ENCODE results near the gene PTPN3.
"Not testable (repeated sequence)": the region's sequence is repeated elsewhere in the genome, so short reads cannot be mapped to it uniquely, and the experiment has no call there.

Gene PTPN3, protein sequence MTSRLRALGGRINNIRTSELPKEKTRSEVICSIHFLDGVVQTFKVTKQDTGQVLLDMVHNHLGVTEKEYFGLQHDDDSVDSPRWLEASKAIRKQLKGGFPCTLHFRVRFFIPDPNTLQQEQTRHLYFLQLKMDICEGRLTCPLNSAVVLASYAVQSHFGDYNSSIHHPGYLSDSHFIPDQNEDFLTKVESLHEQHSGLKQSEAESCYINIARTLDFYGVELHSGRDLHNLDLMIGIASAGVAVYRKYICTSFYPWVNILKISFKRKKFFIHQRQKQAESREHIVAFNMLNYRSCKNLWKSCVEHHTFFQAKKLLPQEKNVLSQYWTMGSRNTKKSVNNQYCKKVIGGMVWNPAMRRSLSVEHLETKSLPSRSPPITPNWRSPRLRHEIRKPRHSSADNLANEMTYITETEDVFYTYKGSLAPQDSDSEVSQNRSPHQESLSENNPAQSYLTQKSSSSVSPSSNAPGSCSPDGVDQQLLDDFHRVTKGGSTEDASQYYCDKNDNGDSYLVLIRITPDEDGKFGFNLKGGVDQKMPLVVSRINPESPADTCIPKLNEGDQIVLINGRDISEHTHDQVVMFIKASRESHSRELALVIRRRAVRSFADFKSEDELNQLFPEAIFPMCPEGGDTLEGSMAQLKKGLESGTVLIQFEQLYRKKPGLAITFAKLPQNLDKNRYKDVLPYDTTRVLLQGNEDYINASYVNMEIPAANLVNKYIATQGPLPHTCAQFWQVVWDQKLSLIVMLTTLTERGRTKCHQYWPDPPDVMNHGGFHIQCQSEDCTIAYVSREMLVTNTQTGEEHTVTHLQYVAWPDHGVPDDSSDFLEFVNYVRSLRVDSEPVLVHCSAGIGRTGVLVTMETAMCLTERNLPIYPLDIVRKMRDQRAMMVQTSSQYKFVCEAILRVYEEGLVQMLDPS

DNA sequence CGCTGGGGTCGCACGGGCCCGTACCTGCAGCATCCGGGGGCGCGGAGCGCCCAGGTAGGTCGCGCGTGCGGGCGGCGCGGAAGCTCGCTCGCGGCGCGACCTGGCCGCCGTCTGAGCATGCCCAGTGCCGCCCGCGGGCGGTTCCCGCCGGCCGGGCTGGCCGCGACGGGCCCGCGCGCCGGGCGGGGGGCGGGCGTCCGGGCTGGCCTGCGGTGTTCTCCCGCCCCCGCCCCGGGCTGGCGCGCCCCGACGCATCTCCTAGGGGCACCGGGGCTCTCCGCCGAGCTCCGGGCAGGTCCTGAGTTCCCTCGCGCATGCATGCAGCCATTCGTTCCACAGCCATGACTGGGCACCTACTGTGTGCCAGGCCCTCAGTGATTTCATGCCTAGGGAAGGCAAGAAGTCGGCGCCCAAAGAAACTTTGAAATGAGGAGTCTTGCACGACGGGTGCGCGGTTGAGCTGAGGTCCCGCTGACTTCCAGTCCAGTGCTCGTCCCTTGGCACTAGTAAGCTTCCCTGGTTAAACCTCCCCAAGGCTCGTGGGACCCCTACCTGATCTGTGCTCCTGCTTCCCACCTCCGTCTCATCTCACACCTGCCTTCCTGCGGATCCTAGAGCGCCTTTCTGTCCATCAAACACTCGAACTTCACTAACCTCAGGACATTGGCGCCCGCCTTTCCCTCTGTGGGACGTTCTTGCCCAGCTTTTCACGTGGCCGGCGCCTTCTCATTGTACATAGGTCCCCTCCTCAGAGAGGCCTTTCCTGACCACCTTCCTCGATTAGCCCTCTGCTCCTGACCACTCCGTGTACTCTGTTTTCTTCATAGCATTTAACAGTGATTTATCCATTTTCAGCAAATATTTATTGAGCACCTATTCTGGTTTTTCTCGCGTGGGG, at the start of gene PTPN3:
PTPN3 (minus strand) TSS at position 113 of the 898 bp plus-strand sequence. CDS start 34,873 bp downstream, outside the sequence.
- DNase-seq (ENCODE audit: low read depth in 2 of 2, low spot score in 1 of 2): no peak

DNA sequence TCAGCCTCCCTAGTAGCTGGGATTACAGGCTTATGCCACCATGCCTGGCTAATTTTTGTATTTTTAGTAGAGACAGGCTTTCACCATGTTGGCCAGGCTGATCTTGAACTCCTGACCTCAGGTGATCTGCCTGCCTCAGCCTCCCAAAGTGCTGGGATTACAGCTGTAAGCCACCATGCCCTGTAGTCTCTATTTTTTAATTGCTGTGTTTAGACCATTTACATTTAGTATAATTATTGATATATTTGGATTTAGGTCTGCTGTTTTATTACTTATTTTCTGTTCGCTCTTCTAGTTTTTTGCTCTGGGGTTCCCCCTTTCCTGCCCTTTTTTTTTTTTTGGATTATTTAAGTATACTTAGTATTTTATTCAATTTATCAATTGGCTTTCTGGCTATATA, 46.8 kb upstream of the PTPN3 start:
- DNase-seq (ENCODE audit: low read depth in 2 of 2, low spot score in 1 of 2): not testable (repeated sequence)

DNA sequence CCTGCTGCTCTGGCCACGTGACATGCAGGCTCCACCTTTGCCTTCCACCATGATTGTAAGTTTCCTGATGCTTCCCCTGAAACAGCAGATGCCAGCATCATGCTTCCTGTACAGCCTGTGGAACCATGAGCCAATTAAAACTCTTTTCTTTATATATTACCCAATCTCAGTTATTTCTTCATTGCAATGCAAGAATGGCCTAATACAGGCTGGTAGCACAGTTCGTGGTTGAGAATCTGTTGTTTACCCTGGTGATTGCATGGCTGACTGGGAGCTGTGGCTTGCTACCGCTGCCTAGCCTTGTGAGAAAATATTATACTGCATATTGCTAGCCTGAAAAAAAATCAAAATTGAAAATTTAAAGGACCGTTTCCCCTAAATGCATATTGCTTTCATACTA, 44.8 kb upstream of the PTPN3 start:
- no peak for DNase-seq (ENCODE audit: low read depth in 2 of 2, low spot score in 1 of 2)

DNA sequence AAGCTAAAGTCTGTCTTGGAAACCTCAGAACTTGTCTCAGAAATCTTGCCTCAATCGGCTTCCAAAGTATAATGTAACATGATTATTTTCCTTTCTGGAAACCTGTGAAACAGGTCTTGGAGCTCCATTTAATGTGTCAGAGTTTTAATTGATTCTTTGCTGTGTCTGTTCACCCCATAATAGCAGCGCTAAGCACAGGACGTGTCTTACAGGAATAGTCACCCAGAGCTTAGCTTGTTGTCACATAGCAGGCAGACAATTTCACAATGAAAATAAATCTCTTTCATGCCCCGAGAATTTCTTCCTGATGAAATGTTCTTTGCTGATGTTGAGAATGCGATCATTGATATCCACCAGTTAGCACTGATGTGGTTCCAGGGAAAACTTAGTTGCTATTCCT, 40.2 kb upstream of the PTPN3 start:
- no peak for DNase-seq (ENCODE audit: low read depth in 2 of 2, low spot score in 1 of 2)

DNA sequence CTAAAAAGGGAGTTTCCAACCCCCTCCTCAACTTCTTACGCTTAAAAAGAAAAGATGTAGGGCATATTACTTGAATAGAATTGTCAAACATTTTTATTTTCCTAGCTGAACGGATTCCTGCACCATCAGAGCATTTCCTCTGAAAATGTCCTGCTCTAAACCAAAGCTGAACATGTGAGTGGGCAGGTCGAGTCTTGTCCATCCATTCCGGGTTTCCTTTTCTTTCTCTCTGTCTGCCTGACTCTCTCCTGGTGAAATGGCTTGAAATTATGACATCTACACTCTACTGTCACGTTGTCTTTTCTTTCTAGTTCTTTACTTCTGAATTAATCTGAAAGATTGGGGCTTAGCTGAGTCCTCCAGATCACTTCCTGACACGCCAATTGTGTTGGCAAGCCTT, 39.2 kb upstream of the PTPN3 start:
- DNase-seq (ENCODE audit: low read depth in 2 of 2, low spot score in 1 of 2): no peak

DNA sequence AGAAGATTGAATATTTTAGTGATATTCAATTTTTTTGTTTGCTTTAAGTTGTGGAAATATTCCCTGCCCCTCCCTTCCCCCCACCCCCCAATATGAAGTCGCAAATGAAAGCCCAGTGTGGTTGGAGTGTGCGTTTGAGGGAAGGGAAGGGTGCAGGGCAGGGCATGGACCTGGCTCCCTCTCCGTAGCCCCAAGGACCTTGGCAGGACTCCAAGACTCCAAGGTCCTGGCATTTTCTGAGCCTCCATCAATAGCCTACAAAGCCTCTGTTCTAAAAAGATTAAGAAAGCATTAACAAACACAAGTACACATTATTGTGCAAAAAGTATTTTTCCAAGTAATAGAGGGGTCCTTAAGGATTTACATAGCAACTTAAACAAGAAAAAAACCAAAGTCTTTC, 38.8 kb upstream of the PTPN3 start:
- no peak for DNase-seq (ENCODE audit: low read depth in 2 of 2, low spot score in 1 of 2)

DNA sequence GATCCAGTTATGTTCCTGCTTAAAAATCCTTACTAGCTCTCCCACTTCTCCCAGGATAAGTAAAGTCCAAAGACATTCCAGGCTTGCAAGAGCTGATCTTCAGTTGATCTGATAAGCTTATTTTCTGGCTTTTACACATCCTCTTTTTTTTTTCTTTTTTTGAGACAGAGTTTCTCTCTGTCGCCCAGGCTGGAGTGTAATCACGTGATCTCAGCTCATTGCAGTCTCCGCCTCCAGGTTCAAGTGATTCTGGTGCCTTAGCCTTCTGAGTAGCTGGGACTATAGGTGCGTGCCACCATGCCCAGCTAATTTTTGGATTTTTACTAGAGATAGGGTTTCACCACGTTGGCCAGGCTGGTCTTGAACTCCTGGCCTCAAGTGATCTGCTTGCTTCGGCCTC, 37.3 kb upstream of the PTPN3 start:
- DNase-seq (ENCODE audit: low read depth in 2 of 2, low spot score in 1 of 2): no peak

DNA sequence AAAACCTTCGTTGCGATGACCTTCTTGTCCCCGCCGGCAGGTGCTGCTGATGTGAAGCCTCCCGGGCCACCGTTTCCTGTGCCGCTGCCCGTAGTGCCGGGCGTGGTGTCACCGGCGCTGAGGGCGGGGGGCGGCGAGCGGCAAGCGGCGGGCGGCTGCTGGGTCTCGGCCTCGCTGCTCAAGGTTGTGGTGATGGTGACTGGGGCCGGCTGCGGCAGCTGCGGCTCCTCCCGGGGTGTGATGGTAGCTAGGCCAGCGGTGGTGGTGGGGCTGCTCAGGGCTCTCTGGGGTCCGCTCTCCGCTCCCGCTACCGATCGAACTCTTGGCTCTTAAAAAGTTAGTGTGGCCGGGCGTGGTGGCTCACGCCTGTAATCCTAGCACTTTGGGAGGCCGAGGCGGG, 36.0 kb upstream of the PTPN3 start:
- no peak for DNase-seq (ENCODE audit: low read depth in 2 of 2, low spot score in 1 of 2)

DNA sequence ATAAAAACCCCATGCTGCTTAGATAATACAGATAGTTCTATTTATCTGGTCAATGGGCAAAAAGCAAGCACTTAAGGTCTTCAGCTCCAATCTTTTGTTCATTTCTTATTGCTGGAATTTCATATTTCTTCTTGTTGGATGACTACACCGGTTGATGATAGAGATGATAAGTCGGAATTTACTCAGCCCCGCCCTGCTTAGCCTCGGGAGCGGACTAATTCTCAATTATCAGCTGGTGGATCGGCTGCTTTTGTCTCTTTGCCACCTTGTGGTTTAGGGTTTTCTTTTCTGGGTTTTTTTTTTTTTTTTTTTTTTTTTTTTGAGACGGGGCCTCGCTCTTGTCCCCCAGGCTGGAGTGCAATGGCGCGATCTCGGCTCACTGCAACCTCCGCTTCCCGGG, 34.5 kb upstream of the PTPN3 start:
- DNase-seq (ENCODE audit: low read depth in 2 of 2, low spot score in 1 of 2): not testable (repeated sequence)

DNA sequence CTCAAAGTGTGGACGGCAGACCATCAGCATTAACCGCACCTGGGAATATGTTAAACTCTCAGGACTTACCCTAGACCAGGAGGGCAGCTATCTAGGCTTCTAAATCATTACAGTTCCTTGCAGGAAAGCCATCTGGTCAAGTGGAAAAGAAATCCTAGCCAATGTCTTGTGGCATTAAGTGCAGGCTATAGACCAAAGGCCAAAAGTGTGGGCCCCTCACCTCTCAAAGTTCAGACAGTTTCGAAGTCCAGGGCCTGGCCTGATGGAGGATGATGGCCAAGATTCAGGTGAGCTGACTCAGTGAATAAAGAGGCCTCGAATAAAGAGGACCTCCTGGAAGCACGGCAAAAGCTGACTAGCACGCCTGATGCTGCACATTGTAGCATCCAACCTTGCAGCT, 24.0 kb upstream of the PTPN3 start:
- DNase-seq (ENCODE audit: low read depth in 2 of 2, low spot score in 1 of 2): no peak

DNA sequence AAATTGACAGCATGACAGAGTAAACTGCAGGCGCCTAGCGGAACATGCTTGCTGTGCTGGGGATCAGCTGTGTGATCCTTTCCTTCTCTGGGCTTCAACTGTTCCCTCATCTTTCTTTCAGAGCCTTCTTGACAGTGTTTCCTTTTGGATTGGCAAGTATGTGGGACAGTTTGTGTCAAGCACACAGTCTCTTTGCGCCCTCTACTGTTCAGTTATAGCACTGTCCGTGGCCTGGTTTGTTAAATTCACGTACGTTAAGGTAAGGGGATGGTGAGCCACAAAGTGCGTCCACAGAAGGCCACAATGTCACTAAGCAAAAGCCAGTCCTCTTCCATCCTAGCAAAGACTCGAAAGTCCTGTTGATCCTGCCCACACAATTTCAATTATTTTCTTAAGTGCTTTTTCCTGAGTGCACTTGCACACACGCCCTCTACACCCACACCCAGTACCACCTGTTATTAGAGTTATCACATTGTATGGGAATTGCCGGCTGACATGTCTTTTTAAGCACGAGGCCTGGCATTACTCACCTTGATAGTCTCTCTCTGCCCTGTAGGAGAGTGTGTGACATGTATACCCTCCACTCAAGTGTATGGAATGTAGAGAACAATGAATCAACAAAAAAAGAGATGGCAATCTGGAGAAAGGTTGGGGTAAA, 22.5 kb upstream of the PTPN3 start:
- DNase-seq (ENCODE audit: low read depth in 2 of 2, low spot score in 1 of 2): no peak

DNA sequence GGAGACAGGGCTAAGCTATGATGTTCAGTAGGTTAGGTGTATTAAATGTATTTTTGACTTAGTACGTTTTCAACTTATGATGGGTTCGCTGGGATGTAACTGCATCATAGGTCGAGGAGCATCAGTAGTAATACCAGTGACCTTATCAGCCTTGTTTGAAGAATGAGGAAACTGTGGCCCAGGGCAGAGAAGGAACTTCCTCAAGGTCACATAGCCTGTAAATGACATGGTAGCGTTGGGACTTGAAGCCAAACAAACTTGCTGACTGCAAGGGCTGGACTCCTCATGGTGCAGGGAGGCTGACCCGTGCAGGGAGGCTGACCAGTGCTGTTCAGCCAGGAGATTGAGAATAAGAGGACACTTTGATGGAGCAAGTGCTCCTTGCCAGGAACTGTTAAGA, 21.3 kb upstream of the PTPN3 start:
- no peak for DNase-seq (ENCODE audit: low read depth in 2 of 2, low spot score in 1 of 2)

DNA sequence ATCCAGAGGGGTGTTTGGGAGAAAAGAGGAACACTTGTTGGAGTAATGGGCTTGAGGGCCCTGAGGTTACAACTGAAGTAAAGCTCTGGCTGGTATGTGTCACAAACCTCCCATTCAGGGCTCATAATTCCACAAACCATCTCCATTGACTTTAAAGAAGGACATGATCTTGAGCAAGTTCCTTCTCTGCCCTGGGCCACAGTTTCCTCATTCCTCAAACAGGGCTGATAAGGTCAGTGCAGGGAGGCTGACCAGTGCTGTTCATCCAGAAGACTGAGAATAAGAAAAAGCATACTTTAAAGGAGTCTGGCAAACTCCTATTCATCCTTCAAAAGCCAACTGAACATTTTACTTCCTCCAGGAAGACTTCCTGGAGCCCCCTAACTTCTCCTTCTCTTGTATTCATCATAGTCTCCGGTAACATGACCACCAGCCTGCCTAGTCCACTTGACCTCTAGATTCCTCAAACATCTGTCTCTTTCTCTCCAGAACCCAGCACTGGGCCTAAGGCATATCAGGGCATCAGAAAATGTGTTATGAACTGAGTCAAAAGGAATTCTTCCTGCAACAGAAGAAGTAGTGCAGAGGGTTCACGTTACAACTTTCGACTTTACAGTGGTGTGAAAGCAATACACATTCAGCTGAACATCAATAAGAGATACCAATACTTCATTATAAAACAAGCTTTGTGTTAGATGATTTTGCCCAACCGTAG, 20.7 kb upstream of the PTPN3 start:
- no peak for DNase-seq (ENCODE audit: low read depth in 2 of 2, low spot score in 1 of 2)

DNA sequence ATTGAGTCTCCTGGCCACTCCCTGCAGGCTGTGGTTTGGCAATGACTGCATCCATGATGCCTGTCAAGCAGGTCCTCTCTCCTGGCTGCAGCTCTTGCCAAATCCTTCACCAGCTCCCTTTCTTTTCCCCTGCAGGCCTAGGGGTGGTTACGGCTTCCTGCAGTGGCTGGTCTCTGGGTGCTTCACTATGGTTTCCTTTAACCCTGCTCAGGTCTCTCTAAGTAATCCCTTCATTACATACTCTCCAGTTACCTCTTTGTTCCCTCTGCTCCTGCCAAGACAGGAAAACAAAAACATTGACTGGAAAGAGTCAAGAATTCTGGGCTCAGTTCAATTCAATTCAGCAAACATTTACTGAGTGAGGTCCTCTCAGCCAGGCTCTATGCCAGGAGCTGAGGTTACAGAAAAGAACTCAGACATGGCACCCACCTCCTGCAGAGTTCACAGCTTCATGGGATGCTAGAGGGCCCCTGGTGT, 19.8 kb upstream of the PTPN3 start:
- no peak for DNase-seq (ENCODE audit: low read depth in 2 of 2, low spot score in 1 of 2)

DNA sequence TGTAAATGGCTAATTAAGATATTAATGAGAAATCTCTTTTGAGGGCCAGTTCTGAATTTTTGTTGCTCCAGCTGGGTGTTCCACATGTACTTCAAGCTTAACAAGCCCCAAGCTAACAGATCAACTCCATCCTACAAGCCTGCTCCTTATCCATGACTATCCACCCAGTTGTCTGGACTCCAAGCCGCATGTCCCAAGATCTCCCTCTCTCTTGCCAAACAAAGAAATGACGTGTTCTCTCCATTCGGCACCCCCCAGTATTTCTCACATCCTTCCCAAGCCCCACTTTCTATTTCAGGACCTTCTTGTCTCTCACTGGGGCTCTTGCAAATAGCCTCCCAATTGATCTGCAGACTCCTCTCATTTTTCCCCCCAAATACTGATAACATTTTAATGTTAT, 15.8 kb upstream of the PTPN3 start:
- DNase-seq (ENCODE audit: low read depth in 2 of 2, low spot score in 1 of 2): no peak

DNA sequence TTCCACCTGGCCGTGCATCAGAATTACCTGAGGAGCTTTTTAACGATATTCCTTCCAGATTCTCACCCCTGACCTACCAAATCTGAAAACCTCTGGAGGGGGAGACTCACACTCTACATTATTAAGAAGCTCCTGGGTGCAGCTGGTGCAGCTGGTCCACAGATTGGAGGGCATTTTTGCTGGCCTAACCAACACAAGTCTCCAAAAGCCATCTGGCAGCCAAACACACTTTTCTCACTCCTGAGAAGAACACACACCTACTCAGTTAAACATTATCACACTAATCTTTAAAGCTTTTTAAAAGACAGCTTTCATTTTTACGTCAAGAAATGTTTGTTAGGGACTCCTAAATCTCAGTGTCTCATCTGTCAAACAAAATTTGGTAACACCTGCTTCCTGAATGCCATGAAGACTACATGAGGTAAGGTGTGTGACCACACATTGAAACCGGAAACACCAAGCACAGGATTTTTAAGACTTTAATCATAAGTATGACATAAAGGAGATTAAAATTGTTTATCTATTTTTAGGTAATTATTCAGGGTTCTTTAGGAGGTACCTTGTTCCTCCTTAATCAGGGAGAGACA, 14.2 kb upstream of the PTPN3 start:
- no peak for DNase-seq (ENCODE audit: low read depth in 2 of 2, low spot score in 1 of 2)

DNA sequence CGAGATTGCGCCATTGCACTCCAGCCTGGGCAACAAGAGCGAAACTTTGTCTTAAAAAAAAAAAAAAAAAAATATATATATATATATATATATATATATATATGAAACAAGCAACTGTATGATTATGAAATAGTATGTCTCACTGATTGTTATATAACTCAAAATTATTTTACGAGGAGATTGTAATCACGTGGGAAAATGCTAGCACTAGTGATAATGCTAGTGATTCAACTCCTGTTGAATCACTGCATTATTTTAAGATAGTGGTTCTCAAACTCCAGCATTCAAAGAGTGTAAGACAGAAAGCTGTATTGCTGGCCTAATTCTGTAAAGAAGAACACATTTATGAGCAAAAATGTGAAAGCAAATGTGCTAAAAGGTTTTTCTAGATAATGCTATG, 12.4 kb upstream of the PTPN3 start:
- no peak for DNase-seq (ENCODE audit: low read depth in 2 of 2, low spot score in 1 of 2)

DNA sequence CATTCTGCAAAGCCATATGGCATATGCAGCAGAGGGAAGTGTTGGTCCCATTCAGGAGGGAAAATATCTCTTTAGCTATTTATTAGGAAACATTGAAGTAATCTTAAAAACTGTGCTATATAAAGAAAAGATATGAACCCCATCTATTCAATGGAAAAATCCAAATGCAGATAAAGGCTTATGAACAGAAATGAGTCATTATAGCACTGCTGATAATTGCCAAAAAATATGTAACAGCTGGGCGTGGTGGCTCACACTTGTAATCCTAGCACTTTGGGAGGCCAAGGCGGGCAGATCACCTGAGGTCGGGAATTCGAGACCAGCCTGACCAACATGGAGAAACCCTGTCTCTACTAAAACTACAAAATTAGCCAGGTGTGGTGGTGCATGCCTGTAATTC, 11.9 kb upstream of the PTPN3 start:
- not testable (repeated sequence) for DNase-seq (ENCODE audit: low read depth in 2 of 2, low spot score in 1 of 2)

DNA sequence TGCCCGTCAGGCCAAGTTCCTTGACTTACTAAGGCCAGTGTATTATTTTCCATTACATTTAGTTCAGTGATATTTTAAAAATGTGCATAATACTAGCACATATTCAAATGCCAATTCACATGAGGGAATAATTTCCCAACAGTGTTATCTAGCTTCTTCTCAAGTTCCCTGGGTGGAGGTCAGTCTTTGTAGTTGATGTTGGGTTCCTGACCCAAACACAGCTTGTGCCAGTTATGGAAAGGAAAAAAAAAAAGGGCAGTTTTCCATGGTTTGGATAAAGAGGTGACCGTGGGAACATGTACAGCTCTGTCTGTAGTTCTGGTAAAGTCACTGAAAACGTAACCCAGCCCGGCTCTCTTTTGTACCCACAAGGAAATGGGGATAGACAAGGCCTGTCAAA, 11.5 kb upstream of the PTPN3 start:
- no peak for DNase-seq (ENCODE audit: low read depth in 2 of 2, low spot score in 1 of 2)

DNA sequence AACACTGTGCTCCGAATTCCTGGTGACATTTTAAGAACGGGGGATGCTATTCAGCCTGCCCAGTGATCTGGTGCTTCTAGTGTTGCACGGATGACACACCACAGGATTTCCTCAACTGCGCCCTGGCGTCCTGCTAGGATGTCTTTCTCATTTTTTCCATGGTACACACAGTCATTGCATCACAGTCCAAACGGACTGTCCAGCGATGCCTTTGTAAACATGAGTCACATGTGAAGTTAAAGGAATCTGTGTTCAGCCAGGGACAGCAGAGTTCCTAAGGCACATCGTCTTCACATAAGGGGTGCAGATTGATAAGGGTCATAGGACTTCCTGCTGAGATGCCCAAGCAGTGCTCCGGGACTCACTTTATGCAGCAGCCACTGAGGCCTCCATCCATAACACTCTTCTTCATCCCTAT, 9.3 kb upstream of the PTPN3 start:
- no peak for DNase-seq (ENCODE audit: low read depth in 2 of 2, low spot score in 1 of 2)

All from stimulated activated CD8-positive, alpha-beta memory T cell treated with anti-CD3 and anti-CD28 coated beads, Interleukin-4, amount 100 ng/mL, for 1 hour (primary cell).